HG02763 (cell line): ENCODE measurements around the gene SLC35D3.
"Not testable (repeated sequence)": the region's sequence is repeated elsewhere in the genome, so short reads cannot be mapped to it uniquely, and the experiment has no call there.

ENCODE experiments used
- ATAC-seq: cut with Tn5 transposase; IDR thresholded peaks from one replicate; pipeline ENCODE4 v1.9.1; 2021; ENCODE audit warnings: mild to moderate bottlenecking, moderate library complexity; ENCODE audit not compliant: unreplicated experiment

SLC35D3 gene

GRCh38 chr6:136963259-136963658, 41.2 kb downstream of the SLC35D3 start:
- ATAC-seq = no peak

GRCh38 chr6:136964398-136964797, 42.3 kb downstream of the SLC35D3 start:
- no peak for ATAC-seq

GRCh38 chr6:136967876-136968752, 46.0 kb downstream of the SLC35D3 start:
- peak; percentile 80 for ATAC-seq

GRCh38 chr6:136968837-136969236, 46.7 kb downstream of the SLC35D3 start:
- no peak for ATAC-seq

GRCh38 chr6:136969433-136969832, 47.3 kb downstream of the SLC35D3 start:
- ATAC-seq = no peak

GRCh38 chr6:136969930-136970329, 47.8 kb downstream of the SLC35D3 start:
- no peak for ATAC-seq

- ATAC-seq = no peak
Observed at GRCh38 chr6:136971609-136972008, 49.5 kb downstream of the SLC35D3 start.

GRCh38 chr6:136973781-136974180, 51.7 kb downstream of the SLC35D3 start:
- ATAC-seq = not testable (repeated sequence)
